Testis (tissue), 3 donors: Measurements from ENCODE around the gene AADACL2. TPM values are rescaled to one million over a fixed set of nuclear protein-coding genes. Genes with fewer than 3 reads are reported as not detected.
"Not testable (repeated sequence)": the region's sequence is repeated elsewhere in the genome, so short reads cannot be mapped to it uniquely, and the experiment has no call there.

Experiments used
- DNase-seq: peaks from one replicate; pipeline ENCODE4 v3.0.0-alpha.2; 2019
- H3K27ac ChIP-seq, 2 donors: fragments of 200-600 bp; sonication (generic); one replicate each; pipeline ENCODE4 v1.5.1; 2019
- H3K27me3 ChIP-seq: fragments of 200-600 bp; sonication (generic); one replicate; pipeline ENCODE4 v1.5.1; 2019
- H3K36me3 ChIP-seq: fragments of 200-600 bp; sonication (generic); one replicate; pipeline ENCODE4 v1.5.1; 2017; ENCODE audit warnings: low read depth; ENCODE audit errors: missing control alignments
- H3K4me1 ChIP-seq: fragments of 200-600 bp; sonication (generic); one replicate; pipeline ENCODE4 v1.5.1; 2019
- H3K4me3 ChIP-seq, 2 donors: fragments of 200-600 bp; sonication (generic); one replicate each; pipeline ENCODE4 v1.5.1; 2017 to 2019
- H3K9me3 ChIP-seq: fragments of 200-600 bp; sonication (generic); one replicate; pipeline ENCODE4 v1.5.1; 2017
- CTCF ChIP-seq, 3 experiments: fragments of 450-650 bp in 2 of 3; fragments of 200-600 bp in 1 of 3; sonication (generic) in 1 of 3; IDR thresholded peaks; one replicate each; pipeline ENCODE4 v1.5.1; 2016 to 2019; ENCODE audit warnings: antibody characterized with exemption in 3 of 3, mild to moderate bottlenecking in 2 of 3, moderate library complexity in 1 of 3
- POLR2A ChIP-seq: fragments of 450-650 bp; IDR thresholded peaks from one replicate; pipeline ENCODE4 v1.6.1; 2017; ENCODE audit warnings: antibody characterized with exemption, mild to moderate bottlenecking, moderate library complexity
- WGBS, 2 donors: methylation state at CpG; one replicate each; pipeline ENCODE4 v1.1.5; 2018; 5-methylcytosine and 5-hydroxymethylcytosine counted together
- intact Hi-C: fragments of 100-400 bp; cut with DNase I; formaldehyde crosslinking; loops from one replicate; pipeline ENCODE4 v1.15.1; 2023; ENCODE audit warnings: low total_unique reads
- polyA plus RNA-seq: library from polyadenylated mRNA; stranded (reverse); fragments of 350-450 nt; fragmentation: Illumina TruSeq; extraction: RNeasy Lipid Tissue Mini Kit (QIAGEN cat#74804); gene quantifications from one replicate; pipeline ENCODE4 v1.2.3, GENCODE V29; 2014; ENCODE audit warnings: low read depth, low replicate concordance; ENCODE audit not compliant: insufficient read depth
- total RNA-seq, 2 donors: library from RNA; depleted of rRNA; stranded (reverse); fragments of >200 nt; gene quantifications; one replicate each; pipeline ENCODE4 v1.2.3, GENCODE V29; 2016

AADACL2 gene
- total and polyA plus RNA-seq, 3 donors from 2014 or later: 0.36 TPM; not detected in 2

- Histone ChIP-seq H3K27ac (no peak overlapping the region), H3K4me3 (no peak overlapping the region), H3K4me1 (no peaks in the 10 kb centered on the region), H3K27me3 (no peaks in the 10 kb centered on the region), H3K9me3 (no peaks in the 10 kb centered on the region), H3K36me3 (no peaks in the 10 kb centered on the region)
- TF ChIP-seq POLR2A (no peak), CTCF (IDR thresholded peaks at IDR 0.05) (no peak)
- WGBS, 2 donors: 94 to 96% methylated on average over 4 of the region's 4 CpGs
- no peak for DNase-seq
- intact Hi-C loops: no loop called here
Measured at GRCh38 chr3:151753846-151754245, 20.1 kb downstream of the AADACL2 start.

DNA sequence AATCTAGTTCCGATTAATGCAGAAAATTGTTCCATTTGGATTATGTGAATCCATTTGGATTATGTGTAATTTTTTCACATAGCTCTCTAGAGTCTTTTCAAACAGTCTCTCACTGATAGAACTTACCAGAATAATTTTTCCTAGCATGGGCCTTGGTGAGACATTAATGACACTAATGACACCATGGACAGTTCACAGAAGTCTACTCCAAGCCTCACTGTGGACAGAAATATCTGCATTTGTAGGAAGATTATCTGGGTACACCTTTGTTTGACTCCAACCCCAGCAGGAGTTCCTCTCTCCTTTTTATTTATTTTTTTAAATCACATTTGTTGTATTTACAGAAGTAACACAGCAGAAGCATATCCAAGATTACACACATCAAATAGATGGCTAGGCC lies 27.9 kb downstream of the AADACL2 start:
- Histone ChIP-seq H3K9me3 (no peaks in the 10 kb centered on the region), H3K4me3 (no peak overlapping the region), H3K27ac (no peak overlapping the region), H3K4me1 (no peaks in the 10 kb centered on the region), H3K27me3 (no peaks in the 10 kb centered on the region), H3K36me3 (no peaks in the 10 kb centered on the region)
- intact Hi-C loops: no loop called here
- TF ChIP-seq CTCF (IDR thresholded peaks at IDR 0.05) (no peak), POLR2A (no peak)
- DNase-seq: no peak
- 95 to 100% methylated on average over 1 of the region's 1 CpG for WGBS, 2 donors

DNA sequence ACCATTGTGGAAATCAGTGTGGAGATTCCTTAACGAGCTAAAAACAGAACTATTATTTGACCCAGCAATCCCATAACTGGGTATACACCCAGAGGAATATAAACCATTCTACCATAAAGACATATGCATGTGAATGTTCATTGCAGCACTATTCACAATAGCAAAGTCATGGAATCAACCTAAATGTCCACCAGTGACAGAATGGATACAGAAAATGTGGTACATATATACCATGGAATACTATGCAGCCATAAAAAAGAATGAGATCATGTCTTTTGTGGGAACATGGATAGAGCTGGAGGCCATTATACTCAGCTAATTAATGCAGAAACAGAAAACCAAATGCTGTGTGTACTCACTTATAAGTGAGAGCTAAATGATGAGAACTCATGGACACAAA lies 31.0 kb downstream of the AADACL2 start:
- intact Hi-C loops, H3K4me3 ChIP-seq, H3K36me3 ChIP-seq, H3K9me3 ChIP-seq, DNase-seq, H3K4me1 ChIP-seq, H3K27me3 ChIP-seq, H3K27ac ChIP-seq: not testable (repeated sequence)
- WGBS, 2 donors: 88 to 90% methylated on average over 1 of the region's 1 CpG

DNA sequence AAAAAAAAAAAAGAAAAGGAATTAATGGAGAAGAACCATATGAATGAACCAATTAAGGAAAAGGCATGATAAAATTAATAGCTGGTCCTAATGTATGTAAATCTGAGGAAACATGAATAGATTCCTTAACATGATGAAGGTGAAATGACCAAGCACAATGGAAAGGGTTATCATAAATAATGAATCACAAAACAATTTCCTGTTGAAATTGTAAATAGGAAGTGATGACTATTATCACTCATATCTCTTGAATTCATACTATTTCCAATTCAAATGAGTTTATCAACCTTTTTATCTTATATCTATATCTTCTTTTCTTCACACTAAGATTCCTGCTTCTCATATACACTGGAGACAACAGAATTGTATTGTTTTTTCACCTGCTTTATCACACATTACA lies 32.0 kb downstream of the AADACL2 start:
- Histone ChIP-seq H3K4me3 (no peak overlapping the region), H3K27ac (no peak overlapping the region), H3K4me1 (peaks cover 10% of the 10 kb centered on the region), H3K9me3 (no peaks in the 10 kb centered on the region), H3K36me3 (no peaks in the 10 kb centered on the region), H3K27me3 (no peaks in the 10 kb centered on the region)
- no peak for TF ChIP-seq POLR2A
- TF ChIP-seq CTCF (IDR thresholded peaks at IDR 0.05): no peak
- DNase-seq: no peak
- intact Hi-C loops: no loop called here

- Histone ChIP-seq H3K36me3 (no peaks in the 10 kb centered on the region), H3K27me3 (no peaks in the 10 kb centered on the region), H3K9me3 (no peaks in the 10 kb centered on the region), H3K4me3 (no peak overlapping the region), H3K27ac (no peak overlapping the region), H3K4me1 (peaks cover 17% of the 10 kb centered on the region)
- DNase-seq: no peak
- TF ChIP-seq CTCF (IDR thresholded peaks at IDR 0.05): no peak
- no peak for TF ChIP-seq POLR2A
- intact Hi-C loops: no loop called here
- 75 to 81% methylated on average over 2 of the region's 2 CpGs for WGBS, 2 donors
Measured at GRCh38 chr3:151766454-151766853, 32.7 kb downstream of the AADACL2 start.
